Measurements from ENCODE around the gene PDE7B. TPM values are rescaled to one million over a fixed set of nuclear protein-coding genes. Genes with fewer than 3 reads are reported as not detected.

Gene PDE7B
- total and polyA plus RNA-seq, 2 of the 4 experiments (the other 2 are of a cell fraction): 7.8 to 12.4 TPM

DNA sequence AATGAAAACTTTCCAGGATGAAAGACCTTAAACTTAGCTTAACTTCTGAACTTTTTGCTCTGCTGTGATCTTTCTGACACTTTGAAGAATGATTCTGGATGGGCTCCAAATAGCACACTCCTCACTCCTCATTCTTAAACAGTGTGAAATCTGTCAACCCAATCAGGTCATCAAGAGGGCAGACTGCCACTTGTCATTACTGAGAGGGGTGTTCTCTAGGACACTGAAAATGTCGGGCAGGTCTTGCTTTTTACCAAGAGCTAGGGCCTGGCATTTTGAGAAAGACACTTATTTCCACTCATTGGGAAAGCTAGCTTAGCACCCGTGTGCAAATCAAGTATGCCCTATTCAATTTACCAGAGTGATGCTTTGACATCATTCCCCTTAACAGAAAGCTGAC is 276.4 kb downstream of the PDE7B start:
- no peak overlapping the region for H2BK15ac ChIP-seq (ENCODE audit: low read depth, low read length)
- no peak overlapping the region for H3K23ac ChIP-seq (ENCODE audit: low read depth, low read length)
- H3K4me2 ChIP-seq (ENCODE audit: low read depth, low read length): no peak overlapping the region
- H3K27ac ChIP-seq (ENCODE audit: insufficient read depth, low read length): no peak overlapping the region
- H3K56ac ChIP-seq (ENCODE audit: extremely low read depth, insufficient read depth, low read length): no peak overlapping the region
- no peak overlapping the region; a peak in 1 of 4 replicates for H4K8ac ChIP-seq (ENCODE audit: low read depth in 2 of 2, low read length in 2 of 2)
- no peaks in the 10 kb centered on the region for H4K20me1 ChIP-seq (ENCODE audit: insufficient read depth, low read length)
- H2AK5ac ChIP-seq (ENCODE audit: low read depth, low read length): no peak overlapping the region
- no peak overlapping the region for H2BK5ac ChIP-seq (ENCODE audit: low read depth, low read length, poor library complexity, severe bottlenecking)
- H3K4me1 ChIP-seq (ENCODE audit: control insufficient read depth, insufficient read depth, low read length): no peaks in the 10 kb centered on the region; the same call in none of the 2 replicates
- peaks cover 27% of the 10 kb centered on the region in 2 experiments for H3K79me1 ChIP-seq (ENCODE audit: low read depth in 1 of 2, low read length in 2 of 2)
- H3K9me3 ChIP-seq (ENCODE audit: control insufficient read depth, insufficient read depth, low read length): no peaks in the 10 kb centered on the region
- no peak for DNase-seq
- no peak overlapping the region for H2BK120ac ChIP-seq (ENCODE audit: low read depth, low read length)
- no peak for TF ChIP-seq NFE2L2 (IDR thresholded peaks at IDR 0.05; ENCODE audit: low read depth, low read length)
- TF ChIP-seq RCOR1 (IDR thresholded peaks at IDR 0.05; ENCODE audit: insufficient replicate concordance, low read length): no peak
- TF ChIP-seq POLR2A (IDR thresholded peaks at IDR 0.05; ENCODE audit: low read depth, low read length): no peak
- no peak for TF ChIP-seq CEBPB (IDR thresholded peaks at IDR 0.05; ENCODE audit: low read depth, low read length)
- TF ChIP-seq, protein P1, sequence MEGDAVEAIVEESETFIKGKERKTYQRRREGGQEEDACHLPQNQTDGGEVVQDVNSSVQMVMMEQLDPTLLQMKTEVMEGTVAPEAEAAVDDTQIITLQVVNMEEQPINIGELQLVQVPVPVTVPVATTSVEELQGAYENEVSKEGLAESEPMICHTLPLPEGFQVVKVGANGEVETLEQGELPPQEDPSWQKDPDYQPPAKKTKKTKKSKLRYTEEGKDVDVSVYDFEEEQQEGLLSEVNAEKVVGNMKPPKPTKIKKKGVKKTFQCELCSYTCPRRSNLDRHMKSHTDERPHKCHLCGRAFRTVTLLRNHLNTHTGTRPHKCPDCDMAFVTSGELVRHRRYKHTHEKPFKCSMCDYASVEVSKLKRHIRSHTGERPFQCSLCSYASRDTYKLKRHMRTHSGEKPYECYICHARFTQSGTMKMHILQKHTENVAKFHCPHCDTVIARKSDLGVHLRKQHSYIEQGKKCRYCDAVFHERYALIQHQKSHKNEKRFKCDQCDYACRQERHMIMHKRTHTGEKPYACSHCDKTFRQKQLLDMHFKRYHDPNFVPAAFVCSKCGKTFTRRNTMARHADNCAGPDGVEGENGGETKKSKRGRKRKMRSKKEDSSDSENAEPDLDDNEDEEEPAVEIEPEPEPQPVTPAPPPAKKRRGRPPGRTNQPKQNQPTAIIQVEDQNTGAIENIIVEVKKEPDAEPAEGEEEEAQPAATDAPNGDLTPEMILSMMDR (conservative IDR thresholded peaks at IDR 0.05; ENCODE audit: low read depth, low read length): no peak
- no peak for TF ChIP-seq SMC3 (IDR thresholded peaks at IDR 0.05; ENCODE audit: low read depth, low read length)
- TF ChIP-seq CHD1 (IDR thresholded peaks at IDR 0.05; ENCODE audit: low read depth, low read length): no peak
- TF ChIP-seq MXI1 (IDR thresholded peaks at IDR 0.05; ENCODE audit: borderline replicate concordance, low read depth, low read length): no peak
- no peak for TF ChIP-seq RFX5 (IDR thresholded peaks at IDR 0.05; ENCODE audit: low read depth, low read length)
- TF ChIP-seq, protein P2, sequence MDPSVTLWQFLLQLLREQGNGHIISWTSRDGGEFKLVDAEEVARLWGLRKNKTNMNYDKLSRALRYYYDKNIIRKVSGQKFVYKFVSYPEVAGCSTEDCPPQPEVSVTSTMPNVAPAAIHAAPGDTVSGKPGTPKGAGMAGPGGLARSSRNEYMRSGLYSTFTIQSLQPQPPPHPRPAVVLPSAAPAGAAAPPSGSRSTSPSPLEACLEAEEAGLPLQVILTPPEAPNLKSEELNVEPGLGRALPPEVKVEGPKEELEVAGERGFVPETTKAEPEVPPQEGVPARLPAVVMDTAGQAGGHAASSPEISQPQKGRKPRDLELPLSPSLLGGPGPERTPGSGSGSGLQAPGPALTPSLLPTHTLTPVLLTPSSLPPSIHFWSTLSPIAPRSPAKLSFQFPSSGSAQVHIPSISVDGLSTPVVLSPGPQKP (IDR thresholded peaks at IDR 0.05; ENCODE audit: borderline replicate concordance, low read depth, low read length): no peak
- no peak for TF ChIP-seq RAD21 (IDR thresholded peaks at IDR 0.05; ENCODE audit: low read length)
- no peak for TF ChIP-seq MAZ (IDR thresholded peaks at IDR 0.05; ENCODE audit: borderline replicate concordance, low read depth, low read length)
- TF ChIP-seq, protein P3, sequence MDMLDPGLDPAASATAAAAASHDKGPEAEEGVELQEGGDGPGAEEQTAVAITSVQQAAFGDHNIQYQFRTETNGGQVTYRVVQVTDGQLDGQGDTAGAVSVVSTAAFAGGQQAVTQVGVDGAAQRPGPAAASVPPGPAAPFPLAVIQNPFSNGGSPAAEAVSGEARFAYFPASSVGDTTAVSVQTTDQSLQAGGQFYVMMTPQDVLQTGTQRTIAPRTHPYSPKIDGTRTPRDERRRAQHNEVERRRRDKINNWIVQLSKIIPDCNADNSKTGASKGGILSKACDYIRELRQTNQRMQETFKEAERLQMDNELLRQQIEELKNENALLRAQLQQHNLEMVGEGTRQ (IDR thresholded peaks at IDR 0.05; ENCODE audit: low read depth, low read length): no peak
- no peak overlapping the region for H3K4ac ChIP-seq (ENCODE audit: low read depth, low read length)
- ATAC-seq (ENCODE audit: low read depth): no peak
- H2AFZ ChIP-seq (replicated peaks; ENCODE audit: low read length, poor library complexity): no peak overlapping the region
- no peak overlapping the region for H3K9ac ChIP-seq (ENCODE audit: low read depth, low read length)
- 0 out of 2 replicates have a peak, but pooled peaks cover 2% of the 10 kb centered on the region for H3K9me1 ChIP-seq (ENCODE audit: insufficient read depth, low read length)
- ChIA-PET CTCF (no interaction called here), POLR2A (ENCODE audit: unreplicated experiment) (no interaction called here)
- in situ Hi-C loops (cut with MboI; ENCODE audit: low sequenced_read_pairs): no loop called here
- dilution Hi-C loops (cut with HindIII; ENCODE audit: low sequenced_read_pairs, unreplicated experiment): no loop called here
- peaks cover 7% of the 10 kb centered on the region for H3K36me3 ChIP-seq (ENCODE audit: control insufficient read depth, insufficient read depth, low read length)
- H2AK9ac ChIP-seq (replicated peaks; ENCODE audit: low read depth, low read length, poor library complexity): no peak overlapping the region
- 0 out of 2 replicates have a peak overlapping the region, but pooled peaks have one; percentile 62 for H4K5ac ChIP-seq (ENCODE audit: low read depth, low read length)
- no TSS peak for BruUV-seq (replicated peaks)
- H3K4me3 ChIP-seq (ENCODE audit: insufficient read depth, low read depth, low read length): no peak overlapping the region
- no peak overlapping the region for H4K91ac ChIP-seq (ENCODE audit: insufficient read depth, low read depth, low read length)
- no peak overlapping the region for H2BK20ac ChIP-seq (ENCODE audit: low read depth, low read length)
- no peaks in the 10 kb centered on the region for H3K27me3 ChIP-seq (ENCODE audit: control insufficient read depth, insufficient read depth, low read length)
- WGBS, 2 experiments (ENCODE audit: extremely low coverage in 2 of 2, insufficient read length in 1 of 2): no CpG with 5 or more reads among the region's 2 CpGs
- no peak overlapping the region for H3K14ac ChIP-seq (replicated peaks; ENCODE audit: low read depth, low read length)
- intact Hi-C loops (cut with micrococcal nuclease): no loop called here
- H3K18ac ChIP-seq (ENCODE audit: low read depth, low read length): peak overlapping the region; percentile 53; the same call in 1 of the 2 replicates
